Measurements from ENCODE around the gene KIF26B. TPM values are rescaled to one million over a fixed set of nuclear protein-coding genes. Genes with fewer than 3 reads are reported as not detected.

The KIF26B gene
- total RNA-seq, 1 experiment from 2014 or later: 1.6 TPM

DNA sequence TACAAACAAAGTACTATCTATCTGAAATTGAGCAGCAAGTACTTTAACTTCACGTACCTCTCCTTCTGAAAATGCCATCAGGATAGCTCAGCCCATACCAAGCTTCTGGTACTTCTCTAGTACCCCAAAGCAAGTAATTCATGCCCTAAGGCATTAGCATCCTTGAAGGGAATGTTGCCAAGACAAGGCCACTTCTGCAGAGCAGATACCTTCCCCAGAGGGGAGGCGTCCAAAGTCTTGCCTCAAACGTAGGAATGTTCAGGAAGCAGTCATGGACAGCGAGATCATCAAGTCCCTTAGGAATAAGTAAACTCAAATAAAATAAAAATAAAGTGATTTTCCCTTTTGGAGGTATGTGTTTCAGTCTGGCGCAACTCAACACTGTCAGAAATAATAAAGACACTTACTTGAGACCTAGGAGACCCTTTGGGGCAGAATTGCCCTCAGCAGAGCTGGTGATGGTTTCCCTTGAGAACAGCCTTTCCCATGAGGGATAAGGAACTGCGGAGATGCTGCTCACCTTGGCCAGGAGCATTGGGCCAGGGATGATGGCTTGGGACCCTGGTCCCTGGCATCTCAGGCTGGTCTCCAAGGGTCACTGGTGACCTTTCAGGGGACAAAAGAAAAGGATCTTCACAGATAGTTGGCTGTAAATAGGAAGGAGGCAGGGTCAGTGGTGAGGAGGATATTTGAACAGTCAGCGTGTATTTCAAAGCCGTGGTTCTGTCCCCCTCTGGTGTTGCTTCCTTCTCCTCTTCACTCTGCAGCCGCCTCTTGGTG is 522.9 kb downstream of the KIF26B start:
- no peak overlapping the region for H3K4me3 Mint-ChIP-seq (ENCODE audit: unreplicated experiment)
- POLR2A ChIA-PET: no interaction called here
- no peaks in the 10 kb centered on the region for H3K27me3 Mint-ChIP-seq (ENCODE audit: insufficient read depth, unreplicated experiment)
- DNase-seq (ENCODE audit: unreplicated experiment): no peak
- CTCF ChIA-PET: interaction anchor here (0.6 to 0.8 kb wide), 2 partner anchors 63 to 174 kb away, joined by 3 read pairs; no protein-coding TSS in a partner anchor
- intact Hi-C loops (cut with micrococcal nuclease): no loop called here
- H3K9me3 Mint-ChIP-seq (ENCODE audit: unreplicated experiment): no peaks in the 10 kb centered on the region
- TF ChIP-seq, protein P1, sequence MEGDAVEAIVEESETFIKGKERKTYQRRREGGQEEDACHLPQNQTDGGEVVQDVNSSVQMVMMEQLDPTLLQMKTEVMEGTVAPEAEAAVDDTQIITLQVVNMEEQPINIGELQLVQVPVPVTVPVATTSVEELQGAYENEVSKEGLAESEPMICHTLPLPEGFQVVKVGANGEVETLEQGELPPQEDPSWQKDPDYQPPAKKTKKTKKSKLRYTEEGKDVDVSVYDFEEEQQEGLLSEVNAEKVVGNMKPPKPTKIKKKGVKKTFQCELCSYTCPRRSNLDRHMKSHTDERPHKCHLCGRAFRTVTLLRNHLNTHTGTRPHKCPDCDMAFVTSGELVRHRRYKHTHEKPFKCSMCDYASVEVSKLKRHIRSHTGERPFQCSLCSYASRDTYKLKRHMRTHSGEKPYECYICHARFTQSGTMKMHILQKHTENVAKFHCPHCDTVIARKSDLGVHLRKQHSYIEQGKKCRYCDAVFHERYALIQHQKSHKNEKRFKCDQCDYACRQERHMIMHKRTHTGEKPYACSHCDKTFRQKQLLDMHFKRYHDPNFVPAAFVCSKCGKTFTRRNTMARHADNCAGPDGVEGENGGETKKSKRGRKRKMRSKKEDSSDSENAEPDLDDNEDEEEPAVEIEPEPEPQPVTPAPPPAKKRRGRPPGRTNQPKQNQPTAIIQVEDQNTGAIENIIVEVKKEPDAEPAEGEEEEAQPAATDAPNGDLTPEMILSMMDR (IDR thresholded peaks at IDR 0.05; ENCODE audit: unreplicated experiment): no peak
- no peak overlapping the region for H3K27ac Mint-ChIP-seq (ENCODE audit: low read depth, unreplicated experiment)
- H3K36me3 Mint-ChIP-seq (ENCODE audit: insufficient read depth, unreplicated experiment): no peaks in the 10 kb centered on the region
- BruUV-seq (replicated peaks): no TSS peak
- no peaks in the 10 kb centered on the region for H3K4me1 Mint-ChIP-seq (ENCODE audit: insufficient read depth, unreplicated experiment)

DNA sequence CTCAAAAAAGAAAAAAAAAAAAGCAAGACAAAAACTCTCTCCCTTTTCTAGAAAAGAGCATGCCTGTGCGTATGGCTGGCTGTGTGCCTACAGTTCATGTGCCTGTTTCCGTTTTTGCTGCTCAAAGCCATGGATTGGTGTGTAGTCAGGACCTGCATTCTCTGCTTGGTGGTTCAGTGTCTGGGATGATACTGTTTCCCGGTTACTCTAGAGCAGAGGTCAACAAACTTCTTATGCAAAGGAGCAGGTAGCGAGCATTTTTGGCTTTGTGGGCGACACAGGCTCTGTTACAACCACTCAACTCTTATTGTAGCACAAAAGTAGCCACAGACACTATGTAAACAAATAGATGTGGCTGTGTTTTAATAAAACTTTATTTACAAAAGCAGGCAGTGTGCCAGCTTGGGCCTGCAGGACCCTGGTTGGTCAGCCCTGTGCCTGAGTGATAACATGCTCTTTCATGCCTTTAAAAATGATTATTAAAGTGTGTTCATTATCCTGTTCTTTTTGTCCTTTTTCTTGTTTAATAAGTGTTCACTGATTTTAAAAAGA is 524.2 kb downstream of the KIF26B start:
- ChIA-PET POLR2A (no interaction called here), CTCF (no interaction called here)
- Mint-ChIP-seq H3K27ac (ENCODE audit: low read depth, unreplicated experiment) (no peak overlapping the region), H3K4me1 (ENCODE audit: insufficient read depth, unreplicated experiment) (no peaks in the 10 kb centered on the region), H3K9me3 (ENCODE audit: unreplicated experiment) (no peaks in the 10 kb centered on the region), H3K27me3 (ENCODE audit: insufficient read depth, unreplicated experiment) (no peaks in the 10 kb centered on the region), H3K36me3 (ENCODE audit: insufficient read depth, unreplicated experiment) (no peaks in the 10 kb centered on the region), H3K4me3 (ENCODE audit: unreplicated experiment) (no peak overlapping the region)
- no peak for DNase-seq (ENCODE audit: unreplicated experiment)
- no TSS peak for BruUV-seq (replicated peaks)
- intact Hi-C loops (cut with micrococcal nuclease): no loop called here
- TF ChIP-seq, protein P1 (IDR thresholded peaks at IDR 0.05; ENCODE audit: unreplicated experiment): no peak

GRCh38 chr1:245679821-245680780 is 525.3 kb downstream of the KIF26B start:
- Mint-ChIP-seq H3K4me3 (ENCODE audit: unreplicated experiment) (no peak overlapping the region), H3K36me3 (ENCODE audit: insufficient read depth, unreplicated experiment) (no peaks in the 10 kb centered on the region), H3K4me1 (ENCODE audit: insufficient read depth, unreplicated experiment) (no peaks in the 10 kb centered on the region), H3K9me3 (ENCODE audit: unreplicated experiment) (no peaks in the 10 kb centered on the region), H3K27ac (ENCODE audit: low read depth, unreplicated experiment) (no peak overlapping the region), H3K27me3 (ENCODE audit: insufficient read depth, unreplicated experiment) (no peaks in the 10 kb centered on the region)
- ChIA-PET CTCF (no interaction called here), POLR2A (interaction anchor here (0.6 kb wide), 1 partner anchor 71 kb away, joined by 4 read pairs; no protein-coding TSS in a partner anchor)
- BruUV-seq (replicated peaks): no TSS peak
- intact Hi-C loops (cut with micrococcal nuclease): no loop called here
- TF ChIP-seq, protein P1 (IDR thresholded peaks at IDR 0.05; ENCODE audit: unreplicated experiment): no peak
- DNase-seq (ENCODE audit: unreplicated experiment): no peak
